GM15510 (cell line): Measurements from ENCODE around the gene TRHDE.

ENCODE experiments used
- POLR2A ChIP-seq: IDR thresholded peaks from 3 replicates; pipeline ENCODE4 v1.6.1; 2011; ENCODE audit warnings: borderline replicate concordance; ENCODE audit not compliant: insufficient read length; ENCODE audit errors: extremely low read depth

TRHDE gene

GRCh38 chr12:72390146-72390545, 118.0 kb downstream of the TRHDE start:
- TF ChIP-seq POLR2A = no peak

- TF ChIP-seq POLR2A = no peak
Measured at GRCh38 chr12:72406111-72406510, 133.9 kb downstream of the TRHDE start.

- no peak for TF ChIP-seq POLR2A
Measured at GRCh38 chr12:72432037-72432604, 160.0 kb downstream of the TRHDE start.

GRCh38 chr12:72433298-72433697, 161.1 kb downstream of the TRHDE start:
- no peak for TF ChIP-seq POLR2A

GRCh38 chr12:72434999-72435398, 162.8 kb downstream of the TRHDE start:
- no peak for TF ChIP-seq POLR2A

- no peak for TF ChIP-seq POLR2A
Measured at GRCh38 chr12:72442217-72442616, 170.0 kb downstream of the TRHDE start.

- no peak for TF ChIP-seq POLR2A
Measured at GRCh38 chr12:72444125-72444524, 172.0 kb downstream of the TRHDE start.

- TF ChIP-seq POLR2A = no peak
Measured at GRCh38 chr12:72444566-72444965, 172.4 kb downstream of the TRHDE start.

GRCh38 chr12:72448089-72448488, 175.9 kb downstream of the TRHDE start:
- no peak for TF ChIP-seq POLR2A

- TF ChIP-seq POLR2A = no peak
Measured at GRCh38 chr12:72448805-72449204, 176.6 kb downstream of the TRHDE start.

- no peak for TF ChIP-seq POLR2A
Measured at GRCh38 chr12:72453066-72453465, 180.9 kb downstream of the TRHDE start.

GRCh38 chr12:72453550-72453949, 181.4 kb downstream of the TRHDE start:
- no peak for TF ChIP-seq POLR2A

GRCh38 chr12:72464471-72464870, 192.3 kb downstream of the TRHDE start:
- TF ChIP-seq POLR2A = no peak

- TF ChIP-seq POLR2A = no peak
Measured at GRCh38 chr12:72465155-72465554, 193.0 kb downstream of the TRHDE start.

GRCh38 chr12:72465940-72466630, 193.9 kb downstream of the TRHDE start:
- TF ChIP-seq POLR2A = no peak

- TF ChIP-seq POLR2A = no peak
Measured at GRCh38 chr12:72467985-72468384, 195.8 kb downstream of the TRHDE start.
